Measurements from ENCODE around the gene RNASE11.

DNA sequence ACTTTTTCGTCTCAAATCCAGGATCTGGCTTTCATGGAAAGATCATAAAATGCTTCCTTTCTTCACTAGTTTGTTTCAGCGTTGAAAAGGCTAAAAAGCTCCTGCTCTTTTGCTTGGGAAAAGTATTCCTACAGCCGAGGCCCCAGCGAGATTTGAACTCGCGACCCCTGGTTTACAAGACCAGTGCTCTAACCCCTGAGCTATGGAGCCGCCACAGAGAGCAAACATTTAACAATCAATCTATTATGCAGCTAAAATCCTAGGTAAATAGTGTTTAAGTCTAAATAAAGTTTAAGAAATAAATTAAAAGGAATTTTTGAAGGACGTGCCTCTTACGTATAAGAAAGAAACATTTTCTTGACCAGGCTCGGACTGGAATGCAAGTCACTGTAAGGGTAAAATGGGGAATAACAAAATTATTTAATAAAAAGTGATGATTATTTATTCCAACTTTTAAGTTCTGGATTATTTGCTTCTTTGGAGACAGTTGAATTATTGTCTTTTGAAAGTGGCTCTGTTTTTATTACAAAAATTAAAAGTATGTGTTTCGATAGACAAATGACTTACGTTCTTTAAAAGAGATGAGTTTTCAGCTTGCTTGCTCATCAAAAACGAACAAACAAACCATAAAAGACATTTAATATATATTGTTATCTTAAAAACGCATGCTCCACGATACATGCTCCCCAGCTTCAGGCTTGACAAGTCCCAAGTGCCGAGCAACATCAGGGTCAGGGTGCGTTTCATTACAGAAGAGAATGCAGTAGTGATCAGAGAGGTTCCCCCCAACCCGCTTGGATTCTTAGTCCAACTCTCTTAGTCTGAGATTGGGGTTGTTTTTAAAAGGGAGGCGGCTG, 43.5 kb upstream of the RNASE11 start:
- TF ChIP-seq, protein P1, sequence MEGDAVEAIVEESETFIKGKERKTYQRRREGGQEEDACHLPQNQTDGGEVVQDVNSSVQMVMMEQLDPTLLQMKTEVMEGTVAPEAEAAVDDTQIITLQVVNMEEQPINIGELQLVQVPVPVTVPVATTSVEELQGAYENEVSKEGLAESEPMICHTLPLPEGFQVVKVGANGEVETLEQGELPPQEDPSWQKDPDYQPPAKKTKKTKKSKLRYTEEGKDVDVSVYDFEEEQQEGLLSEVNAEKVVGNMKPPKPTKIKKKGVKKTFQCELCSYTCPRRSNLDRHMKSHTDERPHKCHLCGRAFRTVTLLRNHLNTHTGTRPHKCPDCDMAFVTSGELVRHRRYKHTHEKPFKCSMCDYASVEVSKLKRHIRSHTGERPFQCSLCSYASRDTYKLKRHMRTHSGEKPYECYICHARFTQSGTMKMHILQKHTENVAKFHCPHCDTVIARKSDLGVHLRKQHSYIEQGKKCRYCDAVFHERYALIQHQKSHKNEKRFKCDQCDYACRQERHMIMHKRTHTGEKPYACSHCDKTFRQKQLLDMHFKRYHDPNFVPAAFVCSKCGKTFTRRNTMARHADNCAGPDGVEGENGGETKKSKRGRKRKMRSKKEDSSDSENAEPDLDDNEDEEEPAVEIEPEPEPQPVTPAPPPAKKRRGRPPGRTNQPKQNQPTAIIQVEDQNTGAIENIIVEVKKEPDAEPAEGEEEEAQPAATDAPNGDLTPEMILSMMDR (IDR thresholded peaks at IDR 0.05), result no peak
- no peak for TF ChIP-seq POLR2A (IDR thresholded peaks at IDR 0.05)
- TF ChIP-seq EP300 (IDR thresholded peaks at IDR 0.05), result no peak

Measured in tibial nerve (tissue), 4 donors.